ENCODE results near the gene COLEC11.
"Not testable (repeated sequence)": the region's sequence is repeated elsewhere in the genome, so short reads cannot be mapped to it uniquely, and the experiment has no call there.

The COLEC11 gene

DNA sequence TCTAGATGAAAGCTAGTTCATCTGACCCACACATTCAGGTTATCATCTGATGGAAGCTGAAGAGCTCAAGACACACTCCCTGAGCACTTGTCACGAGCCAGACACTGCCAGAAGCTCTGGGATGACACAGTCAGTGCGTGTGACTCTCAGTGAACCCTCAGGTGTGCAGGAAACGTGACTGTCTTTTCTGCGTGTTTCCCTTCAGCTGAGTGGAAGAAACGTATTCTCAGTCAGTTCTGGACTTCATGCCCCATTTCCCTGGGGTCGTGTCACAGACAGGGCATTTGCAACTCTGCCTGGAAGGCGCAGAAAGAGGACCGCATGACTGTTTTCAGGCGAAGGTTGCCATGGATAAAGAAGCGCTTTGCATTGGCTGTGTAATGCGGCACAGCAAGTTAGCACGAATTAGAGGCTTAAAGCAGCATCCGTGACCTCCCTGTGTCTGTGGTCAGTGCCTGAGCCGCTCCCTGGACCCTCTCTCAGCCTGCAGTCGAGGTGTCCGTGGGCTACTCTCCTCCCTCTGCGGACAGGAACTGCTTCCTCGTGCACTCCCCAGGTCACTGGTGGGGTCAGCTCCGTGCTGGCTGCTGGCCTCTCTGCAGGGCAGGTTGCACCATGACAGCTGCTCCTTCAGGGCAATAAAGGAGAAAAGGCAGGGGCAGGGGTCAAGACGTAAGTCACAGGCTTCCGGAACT is 59.8 kb downstream of the COLEC11 start:
- DNase-seq (ENCODE audit: low spot score) = no peak
- in situ Hi-C loops (cut with MboI; ENCODE audit: low pct_unique_long_range_greater_than_20kb, low sequenced_read_pairs, unreplicated experiment) = no loop called here
- TF ChIP-seq, protein P1, sequence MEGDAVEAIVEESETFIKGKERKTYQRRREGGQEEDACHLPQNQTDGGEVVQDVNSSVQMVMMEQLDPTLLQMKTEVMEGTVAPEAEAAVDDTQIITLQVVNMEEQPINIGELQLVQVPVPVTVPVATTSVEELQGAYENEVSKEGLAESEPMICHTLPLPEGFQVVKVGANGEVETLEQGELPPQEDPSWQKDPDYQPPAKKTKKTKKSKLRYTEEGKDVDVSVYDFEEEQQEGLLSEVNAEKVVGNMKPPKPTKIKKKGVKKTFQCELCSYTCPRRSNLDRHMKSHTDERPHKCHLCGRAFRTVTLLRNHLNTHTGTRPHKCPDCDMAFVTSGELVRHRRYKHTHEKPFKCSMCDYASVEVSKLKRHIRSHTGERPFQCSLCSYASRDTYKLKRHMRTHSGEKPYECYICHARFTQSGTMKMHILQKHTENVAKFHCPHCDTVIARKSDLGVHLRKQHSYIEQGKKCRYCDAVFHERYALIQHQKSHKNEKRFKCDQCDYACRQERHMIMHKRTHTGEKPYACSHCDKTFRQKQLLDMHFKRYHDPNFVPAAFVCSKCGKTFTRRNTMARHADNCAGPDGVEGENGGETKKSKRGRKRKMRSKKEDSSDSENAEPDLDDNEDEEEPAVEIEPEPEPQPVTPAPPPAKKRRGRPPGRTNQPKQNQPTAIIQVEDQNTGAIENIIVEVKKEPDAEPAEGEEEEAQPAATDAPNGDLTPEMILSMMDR (IDR thresholded peaks at IDR 0.05; ENCODE audit: extremely low read depth, insufficient read depth, missing control alignments) = no peak

DNA sequence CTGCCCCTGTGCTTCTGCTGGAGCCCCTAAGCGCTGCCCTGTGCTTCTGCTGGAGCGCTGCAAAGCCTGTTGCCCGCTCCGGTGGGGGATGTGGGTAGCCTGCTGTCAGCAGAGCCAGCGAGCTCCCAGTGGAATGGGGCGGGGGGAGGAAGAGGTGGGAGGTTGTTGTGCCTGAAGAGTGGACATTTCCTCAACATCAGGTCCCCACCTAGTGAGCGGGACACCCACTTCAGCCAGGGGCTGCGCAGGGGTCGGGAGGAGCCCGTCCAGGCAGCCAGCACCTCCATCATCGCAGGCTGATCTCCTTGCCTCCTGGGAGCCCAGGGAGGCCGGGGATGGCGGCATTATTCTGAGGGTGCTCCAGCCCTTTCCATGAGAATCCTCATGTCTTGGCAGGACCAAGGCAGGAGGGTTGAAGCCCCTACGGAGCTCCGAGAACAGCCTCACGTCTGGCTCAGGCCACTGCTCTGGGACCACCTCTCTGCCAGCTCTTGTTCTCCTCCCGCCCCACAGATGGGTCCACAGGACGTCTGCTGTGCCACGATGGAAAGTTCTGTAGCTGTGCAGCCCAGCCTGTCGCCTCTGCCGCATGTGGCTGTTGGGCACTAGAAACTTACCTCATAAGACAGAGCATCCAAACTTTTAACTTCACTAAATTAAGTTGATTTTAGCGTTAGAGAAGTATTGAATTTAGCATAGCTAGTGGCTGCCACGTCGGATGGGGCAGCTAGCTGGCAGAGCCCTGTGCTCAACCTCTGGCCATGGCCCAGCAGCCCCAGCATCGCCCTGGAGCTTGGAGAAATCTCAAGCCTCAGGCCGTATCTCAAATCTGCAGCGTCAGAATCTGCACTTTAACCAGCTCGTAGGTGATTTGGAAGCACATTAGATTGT is 61.2 kb downstream of the COLEC11 start:
- TF ChIP-seq, protein P1 (IDR thresholded peaks at IDR 0.05; ENCODE audit: extremely low read depth, insufficient read depth, missing control alignments) = no peak
- in situ Hi-C loops (cut with MboI; ENCODE audit: low pct_unique_long_range_greater_than_20kb, low sequenced_read_pairs, unreplicated experiment) = no loop called here
- DNase-seq (ENCODE audit: low spot score) = no peak

DNA sequence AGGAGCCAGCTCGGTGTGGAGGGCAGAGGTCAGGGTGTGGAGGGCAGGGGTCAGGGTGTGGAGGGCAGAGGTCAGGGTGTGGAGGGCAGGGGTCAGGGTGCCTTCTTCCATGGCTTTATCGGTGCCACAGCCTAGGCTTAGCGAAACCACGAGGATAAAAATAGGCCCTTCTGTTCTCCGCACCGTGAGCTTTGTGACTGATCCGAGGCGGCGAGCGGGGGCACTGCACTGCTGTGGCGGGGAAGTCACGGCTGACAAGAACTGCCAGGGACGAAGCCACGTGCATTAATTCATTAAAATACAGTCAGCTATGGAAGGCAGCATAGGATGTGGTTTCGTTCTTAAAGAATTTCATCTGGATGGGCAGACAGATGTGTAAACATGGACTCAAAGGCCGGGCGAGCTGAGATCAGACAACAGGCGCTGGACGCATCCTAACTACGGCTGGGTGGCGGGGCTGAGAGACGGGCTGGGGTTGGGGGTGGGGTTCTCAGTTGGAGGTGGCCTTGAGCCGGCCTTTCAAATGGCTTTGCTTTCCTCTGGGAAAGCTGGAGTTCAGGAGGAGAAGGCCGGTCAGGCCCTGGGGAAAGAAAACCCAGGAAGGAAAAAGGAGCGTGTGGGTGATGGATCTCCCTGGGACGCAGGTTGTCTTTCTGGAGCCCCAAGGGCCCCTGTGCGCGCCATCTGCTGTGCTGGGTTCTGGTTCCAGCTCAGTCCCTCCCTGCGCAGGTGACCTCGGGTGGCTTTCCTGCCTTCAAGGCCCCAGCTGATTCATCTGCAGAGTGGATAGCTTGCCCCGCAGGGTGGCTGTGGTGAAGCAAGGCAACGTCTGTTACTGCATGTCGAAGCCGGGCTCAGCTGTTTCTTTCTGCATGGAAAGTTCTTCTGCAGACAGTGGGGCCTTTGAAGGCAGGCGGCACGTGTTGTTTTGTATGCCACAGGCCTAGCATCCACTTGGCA is 62.1 kb downstream of the COLEC11 start:
- no peak for DNase-seq (ENCODE audit: low spot score)
- TF ChIP-seq, protein P1 (IDR thresholded peaks at IDR 0.05; ENCODE audit: extremely low read depth, insufficient read depth, missing control alignments) = no peak
- in situ Hi-C loops (cut with MboI; ENCODE audit: low pct_unique_long_range_greater_than_20kb, low sequenced_read_pairs, unreplicated experiment) = no loop called here

DNA sequence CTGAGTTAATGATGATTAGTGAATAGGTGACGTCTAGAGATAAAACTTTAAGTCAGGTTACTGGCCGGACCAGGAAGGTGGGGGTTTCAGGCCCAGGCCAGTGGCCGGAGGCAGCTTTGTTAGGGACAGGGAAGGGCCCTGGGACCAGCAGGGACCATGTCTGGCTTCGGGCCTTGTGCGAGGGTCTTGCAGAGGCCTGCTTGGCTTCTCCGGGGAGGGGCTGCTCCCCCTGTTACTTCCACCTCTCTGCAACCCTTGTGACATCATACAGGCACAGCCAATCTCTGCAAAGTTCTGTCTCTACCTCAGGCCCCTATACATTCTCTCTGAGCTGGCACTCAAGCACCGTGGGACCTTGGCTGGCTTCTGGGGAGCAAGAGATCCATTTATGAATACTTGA is 63.0 kb downstream of the COLEC11 start, which contains the start of gene ALLC:
TSS of gene ALLC (plus strand) at position 320 of the 400 bp plus-strand sequence. CDS start 12,958 bp downstream, outside the sequence.
- TF ChIP-seq, protein P1 (IDR thresholded peaks at IDR 0.05; ENCODE audit: extremely low read depth, insufficient read depth, missing control alignments) = no peak
- in situ Hi-C loops (cut with MboI; ENCODE audit: low pct_unique_long_range_greater_than_20kb, low sequenced_read_pairs, unreplicated experiment) = no loop called here
- DNase-seq (ENCODE audit: low spot score) = no peak

- no peak for DNase-seq (ENCODE audit: low spot score)
- TF ChIP-seq, protein P1 (IDR thresholded peaks at IDR 0.05; ENCODE audit: extremely low read depth, insufficient read depth, missing control alignments) = no peak
- in situ Hi-C loops (cut with MboI; ENCODE audit: low pct_unique_long_range_greater_than_20kb, low sequenced_read_pairs, unreplicated experiment) = no loop called here
Measured at GRCh38 chr2:3659447-3660432, 64.8 kb downstream of the COLEC11 start.

- in situ Hi-C loops (cut with MboI; ENCODE audit: low pct_unique_long_range_greater_than_20kb, low sequenced_read_pairs, unreplicated experiment); DNase-seq (ENCODE audit: low spot score): not testable (repeated sequence)
Measured at GRCh38 chr2:3660640-3661039, 65.7 kb downstream of the COLEC11 start.

Data from GM13977 (cell line).